Peyer's patch (tissue), 4 donors: ENCODE data around the gene APOL5. TPM values are rescaled to one million over a fixed set of nuclear protein-coding genes. Genes with fewer than 3 reads are reported as not detected.

Experiments used
- DNase-seq, 3 donors: peaks; one replicate each; pipeline ENCODE4 v3.0.0-alpha.2; 2017 to 2019
- H3K27ac ChIP-seq, 4 donors: fragments of 200-600 bp; sonication (generic); one replicate each; pipeline ENCODE4 v1.5.1; 2016 to 2019
- H3K27me3 ChIP-seq, 2 donors: fragments of 200-600 bp; sonication (generic); one replicate each; pipeline ENCODE4 v1.5.1; 2019
- H3K36me3 ChIP-seq, 3 donors: fragments of 200-600 bp; sonication (generic); one replicate each; pipeline ENCODE4 v1.5.1; 2016 to 2019
- H3K4me1 ChIP-seq, 4 donors: fragments of 200-600 bp; sonication (generic); one replicate each; pipeline ENCODE4 v1.5.1; 2016 to 2019
- H3K4me3 ChIP-seq, 4 donors: fragments of 200-600 bp; sonication (generic); 1 replicate in 3 of 4; 2 replicates in 1 of 4; pipeline ENCODE4 v1.5.1; 2016 to 2019; ENCODE audit warnings: mild to moderate bottlenecking in 1 of 4
- H3K9me3 ChIP-seq, 4 donors: fragments of 200-600 bp; sonication (generic); one replicate each; pipeline ENCODE4 v1.5.1; 2016 to 2019; ENCODE audit warnings: mild to moderate bottlenecking in 1 of 4
- CTCF ChIP-seq, 6 experiments: fragments of 450-650 bp in 4 of 6; fragments of 200-600 bp in 2 of 6; sonication (generic) in 1 of 6; IDR thresholded peaks; one replicate each; pipeline ENCODE4 v1.5.1; 2017 to 2019; ENCODE audit warnings: antibody characterized with exemption in 6 of 6, mild to moderate bottlenecking in 3 of 6, moderate library complexity in 1 of 6
- POLR2A ChIP-seq, 2 donors: fragments of 450-650 bp; IDR thresholded peaks; one replicate each; pipeline ENCODE4 v1.5.1; 2017; ENCODE audit warnings: antibody characterized with exemption in 2 of 2, mild to moderate bottlenecking in 2 of 2, moderate library complexity in 2 of 2
- total RNA-seq, 4 donors: library from RNA; depleted of rRNA; stranded (reverse); fragments of >200 nt; gene quantifications; one replicate each; pipeline ENCODE4 v1.1.0, GENCODE V29; 2016

APOL5 gene
- total RNA-seq, 4 donors from 2014 or later = not detected

- Histone ChIP-seq H3K4me1 (no peaks in the 10 kb centered on the region), H3K9me3 (no peaks in the 10 kb centered on the region), H3K27ac (peak overlapping the region in 2 of 4 donors; percentile 4 to 55), H3K36me3 (peaks cover 0 to 29% (median 0%) of the 10 kb centered on the region in 3 donors), H3K4me3 (no peak overlapping the region), H3K27me3 (no peaks in the 10 kb centered on the region)
- TF ChIP-seq CTCF (IDR thresholded peaks at IDR 0.05) (no peak), POLR2A (IDR thresholded peaks at IDR 0.05) (no peak)
- DNase-seq = no peak
These were observed 24.8 kb downstream of the APOL5 start for GRCh38 chr22:35742342-35743100.

- peak overlapping the region in 1 of 4 donors; percentile 55 for H3K27ac ChIP-seq
These were observed 25.7 kb downstream of the APOL5 start for GRCh38 chr22:35743326-35743860.

GRCh38 chr22:35746248-35746647 lies 28.6 kb downstream of the APOL5 start:
- peaks cover 0 to 25% (median 0%) of the 10 kb centered on the region in 3 donors for H3K36me3 ChIP-seq
- no peak overlapping the region for H3K27ac ChIP-seq
- no peaks in the 10 kb centered on the region for H3K27me3 ChIP-seq
- no peak overlapping the region for H3K4me3 ChIP-seq
- DNase-seq = no peak
- no peaks in the 10 kb centered on the region for H3K9me3 ChIP-seq
- TF ChIP-seq POLR2A (IDR thresholded peaks at IDR 0.05) (no peak), CTCF (IDR thresholded peaks at IDR 0.05) (no peak)
- H3K4me1 ChIP-seq = no peaks in the 10 kb centered on the region

More at GRCh38 chr22:35743326-35743860, 25.7 kb downstream of the APOL5 start:
- DNase-seq = no peak
- Histone ChIP-seq H3K9me3 (no peaks in the 10 kb centered on the region), H3K36me3 (peaks cover 0 to 25% (median 0%) of the 10 kb centered on the region in 3 donors), H3K4me1 (no peaks in the 10 kb centered on the region), H3K27me3 (no peaks in the 10 kb centered on the region), H3K4me3 (no peak overlapping the region)
- TF ChIP-seq CTCF (IDR thresholded peaks at IDR 0.05) = no peak
- TF ChIP-seq POLR2A (IDR thresholded peaks at IDR 0.05) = no peak

- Histone ChIP-seq H3K27me3 (no peaks in the 10 kb centered on the region), H3K4me1 (no peaks in the 10 kb centered on the region), H3K36me3 (peaks cover 0 to 25% (median 0%) of the 10 kb centered on the region in 3 donors), H3K4me3 (no peak overlapping the region), H3K27ac (no peak overlapping the region), H3K9me3 (no peaks in the 10 kb centered on the region)
- no peak for DNase-seq
- TF ChIP-seq CTCF (IDR thresholded peaks at IDR 0.05) (no peak), POLR2A (IDR thresholded peaks at IDR 0.05) (no peak)
These were observed 29.5 kb downstream of the APOL5 start for GRCh38 chr22:35746946-35747703.

- TF ChIP-seq CTCF (IDR thresholded peaks at IDR 0.05) (no peak), POLR2A (IDR thresholded peaks at IDR 0.05) (no peak)
- peak in 1 of 3 donors; percentile 52 for DNase-seq
- no peaks in the 10 kb centered on the region for H3K9me3 ChIP-seq
- no peaks in the 10 kb centered on the region for H3K4me1 ChIP-seq
- no peaks in the 10 kb centered on the region for H3K27me3 ChIP-seq
- no peak overlapping the region for H3K4me3 ChIP-seq
- H3K27ac ChIP-seq = no peak overlapping the region
- peaks cover 0 to 11% (median 0%) of the 10 kb centered on the region in 3 donors for H3K36me3 ChIP-seq
These were observed 32.1 kb downstream of the APOL5 start for GRCh38 chr22:35749808-35750207.
